ENCODE results near the gene RBM23. TPM values are rescaled to one million over a fixed set of nuclear protein-coding genes. Genes with fewer than 3 reads are reported as not detected.

RBM23 gene
- polyA plus RNA-seq, 1 donor = 81.9 TPM

Other genes starting within 250 kb of the RBM23 start
- 123 TPM for gene OXA1L, start 152.5 kb downstream of the RBM23 start, polyA plus RNA-seq
- gene SLC7A7, start 103.7 kb downstream of the RBM23 start, polyA plus RNA-seq = 660 TPM
- 115 TPM for gene MRPL52, start 89.3 kb downstream of the RBM23 start, polyA plus RNA-seq
- gene MMP14, start 82.6 kb downstream of the RBM23 start, polyA plus RNA-seq = 108 TPM
- 92.8 TPM for gene LRP10, start 47.4 kb downstream of the RBM23 start, polyA plus RNA-seq
- 0.72 TPM for gene REM2, start 35.9 kb downstream of the RBM23 start, polyA plus RNA-seq
- gene PRMT5, start 10.2 kb upstream of the RBM23 start, polyA plus RNA-seq = 65.2 TPM
- gene HAUS4, start 37.9 kb upstream of the RBM23 start, polyA plus RNA-seq = 45.8 TPM
- 22.0 TPM for gene AJUBA, start 63.4 kb upstream of the RBM23 start, polyA plus RNA-seq
- gene C14orf93, start 91.0 kb upstream of the RBM23 start, polyA plus RNA-seq = 15.1 TPM
- 112 TPM for gene PSMB5, start 115.8 kb upstream of the RBM23 start, polyA plus RNA-seq
- gene PSMB11, start 123.1 kb upstream of the RBM23 start, polyA plus RNA-seq = not detected
- gene CDH24, start 138.4 kb upstream of the RBM23 start, polyA plus RNA-seq = 10.5 TPM
- gene ACIN1, start 176.0 kb upstream of the RBM23 start, polyA plus RNA-seq = 225 TPM
- 60.9 TPM for gene C14orf119, start 176.4 kb upstream of the RBM23 start, polyA plus RNA-seq
- 0.01 TPM for gene CIROP, start 185.8 kb upstream of the RBM23 start, polyA plus RNA-seq
- gene CEBPE, start 200.1 kb upstream of the RBM23 start, polyA plus RNA-seq = 0.07 TPM

Measured in large intestine (tissue), 1 donor.